Measurements from ENCODE around the gene NPW. TPM values are rescaled to one million over a fixed set of nuclear protein-coding genes. Genes with fewer than 3 reads are reported as not detected.

NPW gene
- 0.06 and 0.13 TPM in 2 replicates for total RNA-seq

GRCh38 chr16:2019518-2019920, at the start of gene NPW:
Gene NPW (plus strand): TSS chr16:2019785.

GRCh38 chr16:1971796-1972489, 47.6 kb upstream of the NPW start, which contains the start of gene TBL3:
Gene TBL3 (plus strand): TSS chr16:1972053. CDS start chr16:1972165, 112 bp downstream.

GRCh38 chr16:1981398-1981836, 38.2 kb upstream of the NPW start, which contains the start of gene NOXO1:
Gene NOXO1 (minus strand): TSS chr16:1981469. CDS start chr16:1981179, 290 bp downstream.

GRCh38 chr16:1983544-1984346, 35.8 kb upstream of the NPW start, which contains the start of gene GFER:
Gene GFER (plus strand): TSS chr16:1984193. CDS start chr16:1984219, 26 bp downstream.

GRCh38 chr16:1989209-1990100, 30.1 kb upstream of the NPW start, which contains the start of gene SYNGR3:
Gene SYNGR3 (plus strand): TSS chr16:1989970. CDS start chr16:1990103, 133 bp downstream.

GRCh38 chr16:2009791-2010510, 9.6 kb upstream of the NPW start, which contains the start of gene ZNF598:
Gene ZNF598 (minus strand): TSS chr16:2009821.

GRCh38 chr16:2026461-2027023, 7.0 kb downstream of the NPW start, which contains the start of gene NHERF2:
Gene NHERF2 (plus strand): TSS chr16:2026902. CDS start chr16:2027006, 104 bp downstream.

GRCh38 chr16:2047330-2048115, 27.9 kb downstream of the NPW start, which contains the start of the genes NTHL1 and TSC2:
Gene NTHL1 (minus strand): TSS chr16:2047834. CDS start chr16:2047823, 11 bp downstream.
Gene TSC2 (plus strand): TSS chr16:2047985. CDS start chr16:2048616, 631 bp downstream.

Other genes with a start within 250 kb of the NPW start
- 35.4 and 48.1 TPM in 2 replicates for gene NME3, start 248.2 kb upstream of the NPW start, total RNA-seq
- gene EME2, start 247.0 kb upstream of the NPW start, total RNA-seq: 8.1 and 9.5 TPM in 2 replicates
- 68.1 and 79.9 TPM in 2 replicates for gene MRPS34, start 246.7 kb upstream of the NPW start, total RNA-seq
- gene SPSB3, start 237.2 kb upstream of the NPW start, total RNA-seq: 24.2 and 25.4 TPM in 2 replicates
- 45.8 and 63.5 TPM in 2 replicates for gene NUBP2, start 236.8 kb upstream of the NPW start, total RNA-seq
- under 0.01 and 0.06 TPM in 2 replicates for gene IGFALS, start 226.1 kb upstream of the NPW start, total RNA-seq
- 59.3 and 85.5 TPM in 2 replicates for gene HAGH, start 193.0 kb upstream of the NPW start, total RNA-seq
- 47.1 and 74.9 TPM in 2 replicates for gene FAHD1, start 192.6 kb upstream of the NPW start, total RNA-seq
- not detected in 2 replicates for gene MEIOB, start 147.6 kb upstream of the NPW start, total RNA-seq
- not detected in 2 replicates for gene HS3ST6, start 101.4 kb upstream of the NPW start, total RNA-seq
- 6.3 and 6.4 TPM in 2 replicates for gene MSRB1, start 76.6 kb upstream of the NPW start, total RNA-seq
- gene RPL3L, start 65.1 kb upstream of the NPW start, total RNA-seq: not detected in 2 replicates
- 259 and 267 TPM in 2 replicates for gene NDUFB10, start 60.2 kb upstream of the NPW start, total RNA-seq
- 1,947 and 2,136 TPM in 2 replicates for gene RPS2, start 55.0 kb upstream of the NPW start, total RNA-seq
- gene RNF151, start 52.9 kb upstream of the NPW start, total RNA-seq: not detected in 2 replicates
- gene TBL3, start 47.7 kb upstream of the NPW start, total RNA-seq: 29.7 and 32.4 TPM in 2 replicates
- 0.12 and 0.13 TPM in 2 replicates for gene NOXO1, start 38.3 kb upstream of the NPW start, total RNA-seq
- 9.9 and 11.2 TPM in 2 replicates for gene GFER, start 35.6 kb upstream of the NPW start, total RNA-seq
- gene SYNGR3, start 29.8 kb upstream of the NPW start, total RNA-seq: 0.66 and 0.99 TPM in 2 replicates
- 9.6 and 12.3 TPM in 2 replicates for gene ZNF598, start 10.0 kb upstream of the NPW start, total RNA-seq
- 98.1 and 182 TPM in 2 replicates for gene NHERF2, start 7.1 kb downstream of the NPW start, total RNA-seq
- 40.6 and 59.2 TPM in 2 replicates for gene NTHL1, start 28.0 kb downstream of the NPW start, total RNA-seq
- gene TSC2, start 28.2 kb downstream of the NPW start, total RNA-seq: 44.3 and 53.0 TPM in 2 replicates
- 131 and 144 TPM in 2 replicates for gene PKD1, start 116.1 kb downstream of the NPW start, total RNA-seq
- 2.0 and 2.4 TPM in 2 replicates for gene RAB26, start 128.8 kb downstream of the NPW start, total RNA-seq
- 42.0 and 44.8 TPM in 2 replicates for gene TRAF7, start 136.0 kb downstream of the NPW start, total RNA-seq
- gene CASKIN1, start 176.8 kb downstream of the NPW start, total RNA-seq: under 0.01 and 0.40 TPM in 2 replicates
- 11.3 and 16.8 TPM in 2 replicates for gene MLST8, start 185.7 kb downstream of the NPW start, total RNA-seq
- gene BRICD5, start 191.1 kb downstream of the NPW start, total RNA-seq: 1.2 and 1.7 TPM in 2 replicates
- gene PGP, start 195.1 kb downstream of the NPW start, total RNA-seq: 7.0 and 12.2 TPM in 2 replicates
- gene E4F1, start 203.8 kb downstream of the NPW start, total RNA-seq: 22.6 and 29.9 TPM in 2 replicates
- gene DNASE1L2, start 216.7 kb downstream of the NPW start, total RNA-seq: 0.31 and 1.1 TPM in 2 replicates
- 19.9 and 28.1 TPM in 2 replicates for gene ECI1, start 231.8 kb downstream of the NPW start, total RNA-seq
- 47.2 and 47.3 TPM in 2 replicates for gene RNPS1, start 248.3 kb downstream of the NPW start, total RNA-seq